Suprapubic skin (tissue), 3 donors: ENCODE data around the gene DNAJB14.

Experiments used
- CTCF ChIP-seq, 2 donors: fragments of 200-600 bp in 1 of 2; fragments of 450-650 bp in 1 of 2; sonication (generic) in 1 of 2; IDR thresholded peaks; one replicate each; pipeline ENCODE4 v1.5.1; 2016 to 2019; ENCODE audit warnings: antibody characterized with exemption in 2 of 2, mild to moderate bottlenecking in 1 of 2, moderate library complexity in 1 of 2
- POLR2AphosphoS5 ChIP-seq, 3 donors: sonication (generic); formaldehyde crosslinking; IDR thresholded peaks; one replicate each; pipeline ENCODE4 v1.6.1; 2017; ENCODE audit warnings: antibody characterized with exemption in 3 of 3

DNA sequence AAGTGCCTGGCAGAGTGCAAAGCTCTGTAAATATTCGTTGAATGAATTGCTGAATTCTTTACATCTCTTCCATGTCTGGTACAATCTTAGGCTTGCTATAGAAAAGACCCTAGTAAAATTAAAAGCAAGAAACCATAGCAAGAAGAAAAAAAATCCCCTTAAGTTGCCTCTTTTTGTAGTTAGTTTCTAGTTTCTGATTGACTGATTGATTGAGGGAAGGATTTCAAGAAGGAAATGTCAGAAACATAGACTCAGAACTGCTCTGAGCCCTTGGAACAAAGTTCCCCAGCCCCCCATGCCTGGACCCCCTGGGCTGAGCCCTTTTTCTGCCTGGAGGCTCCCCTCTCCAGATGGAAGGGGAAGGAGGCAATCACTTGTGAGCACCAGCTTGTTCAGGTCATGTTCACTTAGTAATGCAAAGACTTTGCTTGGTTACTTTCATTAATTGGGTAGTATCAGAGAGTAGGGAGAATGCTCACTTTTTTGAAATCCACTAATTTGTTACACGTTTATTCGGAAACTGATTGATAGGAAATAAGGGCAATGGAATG lies 94.1 kb downstream of the DNAJB14 start:
- TF ChIP-seq POLR2AphosphoS5 (IDR thresholded peaks at IDR 0.05) (no peak), CTCF (IDR thresholded peaks at IDR 0.05) (no peak)
